GM20000 (cell line): Measurements from ENCODE around the gene BPIFB2.

Experiments
- DNase-seq: peaks from one replicate; pipeline ENCODE4 v3.0.0; 2012; ENCODE audit warnings: low spot score
- TF ChIP-seq, protein P1 (sequence below): IDR thresholded peaks from 2 replicates; pipeline ENCODE4 v1.5.1; 2012; ENCODE audit warnings: mild to moderate bottlenecking, control low read depth; ENCODE audit errors: extremely low read depth, missing control alignments

Gene BPIFB2

DNA sequence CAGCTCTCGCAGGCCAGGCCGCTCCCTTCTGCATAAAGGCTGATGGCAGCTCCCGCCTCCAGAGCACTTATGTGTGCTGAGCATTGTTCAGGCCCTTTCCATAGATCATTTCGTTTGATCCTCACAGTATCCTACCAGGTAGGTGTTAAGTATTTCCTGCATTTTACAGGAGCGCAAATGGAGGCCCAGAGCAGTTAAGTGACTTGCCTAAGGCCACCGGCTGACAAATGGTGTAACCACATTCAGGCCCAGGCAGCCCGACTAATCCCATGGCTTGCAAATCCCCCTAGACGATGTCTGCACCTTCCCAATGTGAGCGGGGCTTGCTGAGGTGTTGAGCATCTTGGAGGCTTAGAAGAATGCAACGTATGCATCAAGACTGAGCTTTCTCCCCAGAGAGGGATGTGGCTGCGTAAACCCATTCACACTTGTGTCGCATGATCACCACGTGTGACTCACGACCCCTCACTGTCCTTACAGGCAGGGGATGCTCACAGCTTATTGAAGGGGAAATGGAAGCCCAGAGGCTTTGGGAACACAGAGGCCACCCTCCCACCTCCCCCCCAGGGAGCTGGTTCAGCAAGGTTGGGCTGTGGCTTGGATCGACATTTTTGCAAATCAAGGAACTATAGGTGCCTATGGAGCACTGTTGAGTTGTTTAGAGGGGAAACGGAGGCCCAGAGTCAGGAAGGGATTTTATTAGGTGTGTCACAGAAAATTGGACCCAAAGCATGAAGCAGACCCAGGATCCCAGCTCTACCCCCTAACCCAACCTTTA lies 7.0 kb downstream of the BPIFB2 start:
- TF ChIP-seq, protein P1, sequence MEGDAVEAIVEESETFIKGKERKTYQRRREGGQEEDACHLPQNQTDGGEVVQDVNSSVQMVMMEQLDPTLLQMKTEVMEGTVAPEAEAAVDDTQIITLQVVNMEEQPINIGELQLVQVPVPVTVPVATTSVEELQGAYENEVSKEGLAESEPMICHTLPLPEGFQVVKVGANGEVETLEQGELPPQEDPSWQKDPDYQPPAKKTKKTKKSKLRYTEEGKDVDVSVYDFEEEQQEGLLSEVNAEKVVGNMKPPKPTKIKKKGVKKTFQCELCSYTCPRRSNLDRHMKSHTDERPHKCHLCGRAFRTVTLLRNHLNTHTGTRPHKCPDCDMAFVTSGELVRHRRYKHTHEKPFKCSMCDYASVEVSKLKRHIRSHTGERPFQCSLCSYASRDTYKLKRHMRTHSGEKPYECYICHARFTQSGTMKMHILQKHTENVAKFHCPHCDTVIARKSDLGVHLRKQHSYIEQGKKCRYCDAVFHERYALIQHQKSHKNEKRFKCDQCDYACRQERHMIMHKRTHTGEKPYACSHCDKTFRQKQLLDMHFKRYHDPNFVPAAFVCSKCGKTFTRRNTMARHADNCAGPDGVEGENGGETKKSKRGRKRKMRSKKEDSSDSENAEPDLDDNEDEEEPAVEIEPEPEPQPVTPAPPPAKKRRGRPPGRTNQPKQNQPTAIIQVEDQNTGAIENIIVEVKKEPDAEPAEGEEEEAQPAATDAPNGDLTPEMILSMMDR = no peak
- DNase-seq = no peak

DNA sequence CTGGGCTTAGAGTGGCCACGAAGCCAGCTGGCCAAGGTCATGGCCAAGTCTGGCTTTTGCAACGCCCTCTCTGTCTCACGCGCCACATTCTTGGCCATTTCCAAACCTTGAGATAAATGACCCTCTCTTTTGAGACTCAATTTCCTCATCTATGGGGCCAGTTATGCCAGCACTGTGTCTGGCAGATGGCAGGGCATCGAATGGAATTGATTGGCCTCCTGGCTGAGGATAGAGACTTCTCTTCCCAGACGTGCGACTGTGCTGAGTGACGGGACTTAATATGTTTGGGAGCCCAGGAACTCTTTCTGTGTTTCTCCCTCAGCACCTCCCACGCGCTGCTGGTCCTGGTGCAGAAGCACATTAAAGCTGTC lies 7.6 kb downstream of the BPIFB2 start:
- TF ChIP-seq, protein P1 = no peak

DNA sequence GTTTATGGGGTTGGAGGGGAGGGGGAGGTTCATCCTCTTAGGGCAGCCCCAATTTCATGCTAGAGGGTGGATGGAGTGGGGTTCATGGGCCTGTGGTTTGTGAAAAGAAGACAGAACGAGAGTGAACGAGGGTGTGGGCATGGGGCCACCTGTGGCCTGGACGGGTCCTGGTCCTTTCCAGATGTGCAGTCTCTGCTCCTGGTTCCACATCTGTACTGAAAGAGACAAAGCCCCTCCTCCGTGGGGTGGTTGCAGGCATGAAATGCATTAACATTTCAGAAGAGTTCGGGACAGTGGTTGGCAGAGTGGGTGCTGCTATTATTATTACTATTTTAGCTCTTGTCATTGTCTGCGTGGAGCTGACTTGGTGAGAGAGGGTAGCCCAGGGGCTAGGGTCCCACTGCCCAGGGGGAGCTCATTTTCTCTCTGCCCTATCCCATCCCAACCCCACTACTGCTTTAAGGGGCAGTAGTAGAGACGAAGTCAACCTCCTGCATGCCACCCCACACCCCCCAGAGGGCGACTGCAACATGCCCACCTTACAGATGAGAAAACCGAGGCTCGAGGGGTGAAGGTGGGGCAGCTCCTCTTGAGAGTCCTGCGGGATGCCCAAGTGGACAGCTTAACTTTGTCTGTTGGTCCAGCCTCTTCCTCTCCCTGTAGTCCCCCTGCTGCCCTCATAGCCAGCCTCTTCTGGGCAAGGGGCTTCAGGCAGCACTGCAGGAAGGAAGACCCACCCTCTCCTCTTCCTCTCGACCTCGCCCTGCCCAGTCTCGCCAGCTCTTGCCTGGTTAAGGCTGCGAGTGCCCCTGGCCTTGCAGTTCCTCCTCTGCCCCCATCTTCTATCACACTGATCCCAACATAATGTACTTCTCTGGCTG lies 8.4 kb downstream of the BPIFB2 start:
- no peak for DNase-seq
- TF ChIP-seq, protein P1 = no peak

More for the DNA sequence above, 7.6 kb downstream of the BPIFB2 start:
- DNase-seq = no peak

DNA sequence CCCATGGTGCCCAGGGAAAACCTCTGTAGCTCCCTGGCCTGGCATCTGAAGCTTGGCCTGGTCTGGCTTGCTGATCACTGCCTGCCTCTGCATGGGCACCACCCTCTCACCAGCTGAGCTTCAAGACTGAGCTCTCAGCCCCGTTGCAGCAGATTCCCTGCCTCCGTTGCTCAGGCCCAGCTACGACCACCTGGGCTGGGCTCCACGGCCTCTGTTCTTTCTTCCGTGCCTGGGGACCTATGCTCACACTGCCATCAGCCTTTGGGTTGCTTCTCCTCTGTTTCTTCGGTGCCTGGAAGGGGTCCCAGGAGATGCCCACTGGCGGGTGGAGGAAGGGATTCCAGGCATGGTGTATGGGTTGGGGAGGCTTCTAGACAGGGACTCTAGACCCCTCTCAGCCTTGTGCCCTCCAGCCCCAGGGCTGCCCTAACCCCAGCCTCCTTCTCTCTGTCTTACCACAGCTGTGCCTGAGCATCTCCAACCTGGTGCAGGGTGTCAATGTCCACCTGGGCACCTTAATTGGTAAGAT lies 9.1 kb downstream of the BPIFB2 start:
- DNase-seq = no peak
- TF ChIP-seq, protein P1 = no peak

DNA sequence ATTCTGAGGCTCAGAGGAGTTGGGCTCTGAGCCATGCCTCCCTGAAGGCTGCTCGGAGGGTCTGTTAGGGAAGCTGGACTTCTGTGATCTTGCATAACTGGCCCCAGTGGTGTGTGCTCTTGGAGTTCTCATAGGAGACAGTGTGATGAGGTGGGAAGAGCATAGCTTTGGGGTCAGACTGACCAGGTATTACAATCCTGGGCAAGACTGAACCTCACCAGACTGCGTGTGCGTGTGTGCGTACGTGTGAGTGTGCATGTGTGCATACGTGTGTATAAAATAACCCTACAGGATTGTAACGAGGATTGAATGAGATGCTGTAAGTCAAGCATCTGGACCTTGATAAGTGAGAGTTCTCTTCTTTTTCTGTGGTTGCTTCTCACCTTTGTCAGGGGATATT lies 10.0 kb downstream of the BPIFB2 start:
- TF ChIP-seq, protein P1 = no peak
- no peak for DNase-seq

DNA sequence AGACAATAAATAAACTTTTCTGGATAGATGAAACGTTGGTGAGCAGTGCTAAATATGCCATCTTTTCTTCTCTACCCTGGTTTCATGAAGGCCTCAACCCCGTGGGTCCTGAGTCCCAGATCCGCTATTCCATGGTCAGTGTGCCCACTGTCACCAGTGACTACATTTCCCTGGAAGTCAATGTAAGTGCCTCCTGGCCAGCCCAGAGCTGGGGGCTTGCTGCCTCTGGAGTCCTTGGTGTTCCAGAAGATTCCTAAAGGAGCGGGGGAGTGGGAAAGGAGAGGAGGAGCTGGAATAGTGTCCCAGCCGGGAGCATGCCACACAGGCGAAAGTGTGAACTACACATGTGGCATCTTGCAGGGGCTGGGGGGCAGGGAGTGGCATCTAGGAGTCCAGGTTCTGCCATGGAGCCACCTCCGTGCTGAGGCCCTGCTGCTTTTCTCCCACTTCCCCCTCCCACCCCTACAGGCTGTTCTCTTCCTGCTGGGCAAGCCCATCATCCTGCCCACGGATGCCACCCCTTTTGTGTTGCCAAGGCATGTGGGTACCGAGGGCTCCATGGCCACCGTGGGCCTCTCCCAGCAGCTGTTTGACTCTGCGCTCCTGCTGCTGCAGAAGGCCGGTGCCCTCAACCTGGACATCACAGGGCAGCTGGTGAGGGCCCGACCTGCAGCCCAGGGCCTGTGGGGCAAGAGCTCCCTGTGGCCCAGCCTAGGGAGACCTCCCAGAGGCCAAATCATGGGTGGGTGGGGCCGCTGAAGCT lies 10.8 kb downstream of the BPIFB2 start:
- DNase-seq = no peak
- TF ChIP-seq, protein P1 = no peak
